Large intestine (tissue), 3 donors: ENCODE data around the gene OSM. TPM values are rescaled to one million over a fixed set of nuclear protein-coding genes. Genes with fewer than 3 reads are reported as not detected.

Experiments
- DNase-seq, 2 donors: peaks; one replicate each; pipeline versions ENCODE4 v3.0.0 to v3.0.0-alpha.2; 2013
- H3K27ac ChIP-seq: one replicate; pipeline ENCODE4 v1.5.1; 2013; ENCODE audit warnings: low read length
- H3K27me3 ChIP-seq: 2 replicates; pipeline ENCODE4 v1.6.1; 2013; ENCODE audit warnings: low read length; ENCODE audit not compliant: control insufficient read depth, insufficient read depth
- H3K36me3 ChIP-seq: 2 replicates; pipeline ENCODE4 v1.6.1; 2013; ENCODE audit warnings: low read length; ENCODE audit not compliant: control insufficient read depth, insufficient read depth
- H3K4me1 ChIP-seq: one replicate; pipeline ENCODE4 v1.6.1; 2013; ENCODE audit warnings: low read length; ENCODE audit not compliant: control insufficient read depth, insufficient read depth
- H3K4me3 ChIP-seq: one replicate; pipeline ENCODE4 v1.5.1; 2013; ENCODE audit warnings: low read length
- H3K9me3 ChIP-seq: one replicate; pipeline ENCODE4 v1.6.1; 2013; ENCODE audit warnings: mild to moderate bottlenecking, low read depth, low read length, moderate library complexity; ENCODE audit not compliant: control insufficient read depth
- WGBS: methylation state at CpG from one replicate; pipeline ENCODE4 v1.1.5; 2013; ENCODE audit warnings: low lambda C conversion rate; ENCODE audit not compliant: insufficient coverage; 5-methylcytosine and 5-hydroxymethylcytosine counted together
- polyA plus RNA-seq: library from polyadenylated mRNA; unstranded; fragments of 120-200 nt; gene quantifications from one replicate; pipeline ENCODE4 v1.2.1, GENCODE V29; 2013

The OSM gene
- polyA plus RNA-seq, 1 donor = 0.52 TPM

GRCh38 chr22:30244641-30245040 is 22.0 kb downstream of the OSM start:
- WGBS = no CpG with 5 or more reads among the region's 5 CpGs

GRCh38 chr22:30244066-30244465 is 22.6 kb downstream of the OSM start:
- Histone ChIP-seq H3K4me3 (no peak overlapping the region), H3K36me3 (peaks cover 35% of the 10 kb centered on the region), H3K27me3 (peaks cover 5% of the 10 kb centered on the region), H3K4me1 (peaks cover 35% of the 10 kb centered on the region), H3K27ac (no peak overlapping the region), H3K9me3 (no peaks in the 10 kb centered on the region)
- no peak for DNase-seq
- WGBS = no CpG with 5 or more reads among the region's 10 CpGs

More at GRCh38 chr22:30244641-30245040, 22.0 kb downstream of the OSM start:
- Histone ChIP-seq H3K36me3 (peaks cover 35% of the 10 kb centered on the region), H3K27me3 (peaks cover 5% of the 10 kb centered on the region), H3K4me3 (no peak overlapping the region), H3K9me3 (no peaks in the 10 kb centered on the region), H3K27ac (no peak overlapping the region), H3K4me1 (peaks cover 38% of the 10 kb centered on the region)
- DNase-seq = no peak

GRCh38 chr22:30243661-30244060 is 23.0 kb downstream of the OSM start:
- H3K4me1 ChIP-seq = peaks cover 35% of the 10 kb centered on the region
- no peak for DNase-seq
- H3K27me3 ChIP-seq = peaks cover 5% of the 10 kb centered on the region
- no peak overlapping the region for H3K27ac ChIP-seq
- no CpG with 5 or more reads among the region's 22 CpGs for WGBS
- H3K4me3 ChIP-seq = no peak overlapping the region
- H3K36me3 ChIP-seq = peaks cover 35% of the 10 kb centered on the region
- no peaks in the 10 kb centered on the region for H3K9me3 ChIP-seq

GRCh38 chr22:30241576-30242371 is 24.9 kb downstream of the OSM start:
- no peaks in the 10 kb centered on the region for H3K9me3 ChIP-seq
- peaks cover 35% of the 10 kb centered on the region for H3K36me3 ChIP-seq
- WGBS = no CpG with 5 or more reads among the region's 15 CpGs
- DNase-seq = no peak
- peaks cover 5% of the 10 kb centered on the region for H3K27me3 ChIP-seq
- no peak overlapping the region for H3K27ac ChIP-seq
- peaks cover 28% of the 10 kb centered on the region for H3K4me1 ChIP-seq
- H3K4me3 ChIP-seq = no peak overlapping the region

- Histone ChIP-seq H3K9me3 (no peaks in the 10 kb centered on the region), H3K27ac (no peak overlapping the region), H3K4me1 (peaks cover 27% of the 10 kb centered on the region), H3K4me3 (no peak overlapping the region), H3K36me3 (peaks cover 35% of the 10 kb centered on the region), H3K27me3 (peaks cover 2% of the 10 kb centered on the region)
- DNase-seq = no peak
- 77% methylated on average over 2 of the region's 24 CpGs for WGBS
These were observed 25.9 kb downstream of the OSM start for GRCh38 chr22:30240541-30241417.

- Histone ChIP-seq H3K4me3 (no peak overlapping the region), H3K27me3 (no peaks in the 10 kb centered on the region), H3K4me1 (peaks cover 21% of the 10 kb centered on the region), H3K36me3 (peaks cover 35% of the 10 kb centered on the region), H3K27ac (no peak overlapping the region), H3K9me3 (no peaks in the 10 kb centered on the region)
- WGBS = no CpG with 5 or more reads among the region's 17 CpGs
- DNase-seq = no peak
These were observed 26.9 kb downstream of the OSM start for GRCh38 chr22:30239488-30240405.

GRCh38 chr22:30238661-30239487 is 27.8 kb downstream of the OSM start:
- DNase-seq = peak in 1 of 2 donors; percentile 62
- Histone ChIP-seq H3K4me1 (peaks cover 23% of the 10 kb centered on the region), H3K36me3 (peaks cover 28% of the 10 kb centered on the region), H3K27me3 (no peaks in the 10 kb centered on the region), H3K27ac (peak overlapping the region; percentile 71), H3K9me3 (no peaks in the 10 kb centered on the region), H3K4me3 (no peak overlapping the region)
- no CpG with 5 or more reads among the region's 27 CpGs for WGBS

- Histone ChIP-seq H3K36me3 (peaks cover 21% of the 10 kb centered on the region), H3K27ac (peak overlapping the region; percentile 71), H3K4me3 (no peak overlapping the region), H3K27me3 (no peaks in the 10 kb centered on the region), H3K9me3 (no peaks in the 10 kb centered on the region), H3K4me1 (peaks cover 23% of the 10 kb centered on the region)
- no peak for DNase-seq
- no CpG with 5 or more reads among the region's 9 CpGs for WGBS
These were observed 28.5 kb downstream of the OSM start for GRCh38 chr22:30238136-30238535.

GRCh38 chr22:30236875-30237274 is 29.8 kb downstream of the OSM start:
- Histone ChIP-seq H3K4me3 (no peak overlapping the region), H3K27me3 (peaks cover 3% of the 10 kb centered on the region), H3K36me3 (peaks cover 10% of the 10 kb centered on the region), H3K4me1 (peaks cover 23% of the 10 kb centered on the region), H3K9me3 (no peaks in the 10 kb centered on the region), H3K27ac (no peak overlapping the region)
- WGBS = 100% methylated on average over 1 of the region's 5 CpGs
- no peak for DNase-seq
